Fibroblast of skin of back (primary cell): ENCODE data around the gene CRLF3. TPM values are rescaled to one million over a fixed set of nuclear protein-coding genes. Genes with fewer than 3 reads are reported as not detected.
"Not testable (repeated sequence)": the region's sequence is repeated elsewhere in the genome, so short reads cannot be mapped to it uniquely, and the experiment has no call there.

Experiments
- DNase-seq: peaks from one replicate; pipeline ENCODE4 v3.0.0-alpha.2; 2013
- polyA plus RNA-seq, 2 experiments: library from polyadenylated mRNA; unstranded; fragments of 120-200 nt; gene quantifications; one replicate each; pipeline ENCODE4 v1.2.1, GENCODE V29; 2013; ENCODE audit not compliant: insufficient read length in 2 of 2

CRLF3 gene
- 9.8 TPM for polyA plus RNA-seq (2013, experiment 1 of 2; ENCODE audit: insufficient read length)
- 9.6 TPM for polyA plus RNA-seq (2013, experiment 2 of 2; ENCODE audit: insufficient read length)

DNA sequence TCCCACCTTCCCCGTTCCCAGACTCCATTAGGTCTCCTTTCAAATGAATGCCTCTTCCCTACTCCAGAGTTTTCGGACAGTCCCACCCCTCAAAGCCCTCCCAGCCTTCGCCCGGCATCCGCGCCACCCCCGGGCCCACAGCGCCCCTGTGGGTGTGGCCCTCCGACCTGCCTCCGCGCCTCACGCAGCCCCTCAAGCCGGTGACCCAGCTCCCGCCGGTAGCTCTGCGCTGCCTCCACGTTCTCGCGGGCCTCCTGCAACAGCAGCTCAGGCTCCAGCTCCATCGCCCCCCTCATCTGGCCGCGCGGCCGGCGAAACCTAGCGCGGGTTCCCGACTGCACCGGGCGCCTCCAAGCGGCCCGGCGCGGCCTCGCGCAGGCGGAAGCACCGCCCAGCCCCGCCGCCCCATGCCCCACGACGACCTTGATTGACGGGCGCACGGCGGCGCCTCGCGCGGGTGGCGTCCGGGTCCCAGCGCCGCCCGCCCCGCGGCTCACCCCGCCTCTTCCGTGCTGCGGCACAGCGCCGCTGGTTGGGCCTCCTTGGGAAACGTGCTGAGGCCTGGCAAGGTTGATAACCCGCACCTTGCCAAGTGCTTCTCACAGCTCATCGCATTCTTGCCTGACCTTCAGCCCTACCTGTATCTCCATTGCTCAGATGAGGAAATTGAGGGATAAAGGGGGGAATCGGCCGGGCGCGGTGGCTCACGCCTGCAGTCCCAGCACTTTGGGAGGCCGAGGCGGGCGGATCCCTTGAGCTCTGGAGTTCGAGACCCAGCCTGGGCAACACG, at the start of gene CRLF3:
Gene CRLF3 (minus strand): TSS at position 337 of the 790 bp plus-strand sequence. CDS start 41 bp downstream, at position 296.
- peak; percentile 92 for DNase-seq

DNA sequence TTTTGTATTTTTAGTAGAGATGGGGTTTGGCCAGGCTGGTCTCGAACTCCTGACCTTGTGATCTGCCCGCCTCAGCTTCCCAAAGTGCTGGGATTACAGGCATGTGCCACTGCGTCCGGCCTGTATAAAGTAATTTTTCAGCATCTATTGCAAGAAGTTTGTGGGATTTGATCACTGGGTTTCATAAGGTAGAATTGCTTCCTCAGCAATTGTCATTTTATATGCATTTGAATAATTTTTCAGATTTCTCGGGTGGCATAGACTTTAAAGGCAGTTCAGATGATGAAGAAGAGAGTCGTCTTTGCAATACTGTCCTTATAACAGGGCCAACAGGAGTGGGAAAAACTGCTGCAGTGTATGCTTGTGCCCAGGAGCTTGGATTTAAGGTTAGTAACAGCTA, 44.5 kb upstream of the CRLF3 start:
- no peak for DNase-seq

DNA sequence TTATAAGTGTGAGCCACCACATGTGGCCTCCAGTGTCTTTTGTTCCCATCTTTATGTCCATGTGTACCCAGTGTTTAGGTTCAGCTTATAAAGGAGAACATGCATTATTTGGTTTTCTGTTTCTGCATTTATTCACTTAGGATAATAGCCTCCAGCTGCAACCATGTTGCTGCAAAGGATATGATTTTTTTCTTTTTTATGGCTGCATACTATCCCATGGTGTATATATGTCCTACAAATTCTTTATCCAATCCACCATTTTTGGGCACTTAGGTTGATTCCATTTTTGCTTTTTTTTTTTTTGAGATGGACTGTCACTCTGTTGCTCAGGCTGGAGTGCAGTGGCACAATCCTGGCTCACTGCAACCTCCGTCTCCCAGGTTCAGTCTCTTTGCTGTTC, 40.1 kb upstream of the CRLF3 start:
- DNase-seq: no peak

- DNase-seq: no peak
Observed at GRCh38 chr17:30858556-30859250, 34.2 kb upstream of the CRLF3 start.

- no peak for DNase-seq
Observed at GRCh38 chr17:30854146-30854545, 29.7 kb upstream of the CRLF3 start.

- no peak for DNase-seq
Observed at GRCh38 chr17:30848021-30848420, 23.5 kb upstream of the CRLF3 start.

DNA sequence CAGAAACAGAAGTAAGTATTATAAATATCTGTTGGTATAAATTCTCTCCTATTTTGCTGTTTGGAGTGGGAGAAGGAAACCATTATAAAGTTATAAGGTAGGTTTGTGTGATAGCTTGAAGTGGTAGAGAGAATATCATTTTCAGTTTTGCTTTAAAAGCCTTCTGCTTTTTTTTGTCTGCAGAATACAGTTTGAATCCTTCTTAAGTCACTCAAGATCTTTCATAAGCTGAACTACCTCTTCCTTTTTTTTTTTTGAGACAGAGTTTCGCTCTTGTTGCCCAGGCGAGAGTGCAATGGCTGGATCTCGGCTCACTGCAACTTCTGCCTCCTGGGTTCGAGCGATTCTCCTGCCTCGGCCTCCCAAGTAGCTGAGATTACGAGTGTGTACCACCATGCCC, 16.3 kb upstream of the CRLF3 start:
- DNase-seq: no peak

DNA sequence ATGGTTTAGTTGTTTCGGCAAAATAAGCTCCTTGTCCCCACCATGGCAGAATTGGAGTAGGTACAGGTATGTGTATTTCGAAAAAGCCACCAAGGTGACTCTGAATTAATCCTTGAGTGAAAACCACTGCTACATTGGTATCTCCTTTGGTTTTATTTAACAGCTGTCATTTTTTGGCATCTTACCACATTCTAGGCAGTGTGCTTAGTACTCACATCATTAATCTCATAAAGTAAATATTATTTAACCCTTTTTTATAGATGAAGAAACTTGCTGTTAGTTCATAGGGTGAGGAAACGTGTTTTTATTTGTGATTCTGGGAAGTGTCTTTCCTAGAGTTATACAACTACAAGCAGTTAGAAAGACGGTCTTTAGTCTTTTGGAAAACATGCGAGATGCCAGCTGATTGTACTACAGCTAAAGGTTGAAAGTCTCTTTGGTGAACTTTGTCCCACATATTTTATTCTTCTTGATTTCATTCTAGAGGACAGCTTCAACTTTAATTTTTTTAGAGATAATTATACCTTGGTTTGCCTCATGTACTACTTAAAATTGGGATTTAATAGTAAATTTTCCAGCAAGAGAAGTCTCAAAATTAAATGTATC, 13.8 kb upstream of the CRLF3 start:
- no peak for DNase-seq

DNA sequence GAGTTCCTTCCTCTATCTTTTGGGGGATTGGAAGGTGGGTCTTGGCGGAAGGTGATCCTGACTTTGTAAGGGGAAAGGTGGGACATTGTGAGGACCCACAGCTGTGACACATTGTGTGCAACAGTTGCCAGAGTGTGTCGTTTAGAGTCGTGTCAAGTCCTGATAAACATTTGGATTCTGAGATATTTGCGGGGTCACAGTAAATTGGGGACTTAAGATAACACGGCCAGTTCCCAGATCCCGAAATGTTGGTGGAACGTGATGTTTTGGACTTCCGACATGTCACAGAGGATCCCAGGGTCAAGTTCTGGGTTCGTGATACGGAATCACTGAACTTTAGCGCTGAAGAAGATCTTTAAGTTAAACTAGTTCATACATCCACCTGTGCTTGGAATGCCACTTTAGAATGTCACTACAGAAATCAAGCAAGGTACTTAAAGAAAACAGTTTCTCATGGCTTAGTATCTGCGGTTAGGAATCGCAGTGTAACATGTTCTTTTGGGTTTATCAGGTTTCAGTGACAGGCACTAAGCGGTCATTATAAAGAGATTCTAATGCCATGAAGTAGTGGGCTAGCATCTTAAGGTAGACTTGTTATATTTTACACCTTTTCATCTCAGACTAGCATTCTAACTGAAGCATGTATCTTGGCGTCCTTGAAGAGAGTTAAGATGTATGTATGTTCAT, 8.1 kb upstream of the CRLF3 start:
- no peak for DNase-seq

DNA sequence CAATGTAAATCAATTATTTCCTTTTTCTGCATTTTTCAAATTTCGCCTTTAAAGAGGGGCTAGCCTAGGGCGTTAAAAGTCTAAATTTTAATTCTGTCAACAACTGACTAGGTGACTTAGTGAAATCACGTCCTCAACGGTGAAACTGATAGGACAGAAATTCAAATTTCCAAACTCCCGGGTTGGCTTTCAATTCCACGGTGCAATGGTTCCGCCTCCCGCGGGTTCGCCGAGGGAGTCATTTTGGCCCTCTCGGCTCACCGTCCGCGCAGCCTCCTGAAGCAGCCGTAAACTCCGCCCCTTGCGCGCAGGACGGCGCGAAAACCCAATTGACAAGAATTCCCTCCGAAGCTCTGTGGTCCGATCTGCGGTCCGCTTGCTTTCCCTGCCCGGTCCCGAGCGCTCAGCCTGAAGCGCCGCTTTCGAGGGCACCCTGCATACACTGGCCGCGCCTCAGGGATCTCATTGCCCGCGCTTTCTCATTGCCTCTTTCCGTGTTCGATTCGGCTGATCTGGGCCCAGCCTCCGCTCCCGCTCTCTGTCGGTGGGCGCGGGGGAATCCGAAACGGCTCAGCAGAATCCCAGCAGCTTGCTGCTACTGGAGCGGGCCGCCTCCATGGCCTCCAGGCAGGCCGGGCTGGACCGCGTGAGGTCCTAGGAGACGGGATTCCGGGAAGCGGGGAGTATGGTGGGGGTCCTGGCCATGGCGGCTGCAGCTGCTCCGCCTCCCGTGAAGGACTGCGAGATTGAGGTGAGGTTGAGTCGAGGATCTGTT, 7.4 kb upstream of the CRLF3 start, which contains the start of gene ATAD5:
Gene ATAD5 (plus strand): TSS at position 304 of the 775 bp plus-strand sequence. CDS start 382 bp downstream, at position 686.
- peak; percentile 93 for DNase-seq

DNA sequence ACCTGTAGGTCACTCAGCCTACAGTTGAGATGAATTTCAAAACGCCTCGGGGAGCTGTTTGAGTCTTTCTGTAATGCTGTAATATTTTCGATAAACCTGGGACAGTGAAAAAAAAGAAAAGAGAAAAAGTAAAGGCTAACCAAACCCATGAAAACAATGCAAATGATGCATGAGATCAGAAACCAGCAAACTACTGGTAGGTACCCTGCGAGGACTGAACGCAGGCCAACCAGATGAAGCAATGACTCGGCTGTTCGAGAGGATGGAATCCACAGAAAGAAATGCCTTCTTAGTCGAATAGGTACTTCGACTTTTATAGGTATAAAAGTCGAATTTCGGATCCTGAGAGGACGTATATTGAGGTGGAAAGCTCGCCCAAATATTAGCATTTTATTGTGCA, 6.8 kb upstream of the CRLF3 start:
- peak; percentile 18 for DNase-seq

GRCh38 chr17:30829022-30829421, 4.5 kb upstream of the CRLF3 start:
- DNase-seq: no peak

DNA sequence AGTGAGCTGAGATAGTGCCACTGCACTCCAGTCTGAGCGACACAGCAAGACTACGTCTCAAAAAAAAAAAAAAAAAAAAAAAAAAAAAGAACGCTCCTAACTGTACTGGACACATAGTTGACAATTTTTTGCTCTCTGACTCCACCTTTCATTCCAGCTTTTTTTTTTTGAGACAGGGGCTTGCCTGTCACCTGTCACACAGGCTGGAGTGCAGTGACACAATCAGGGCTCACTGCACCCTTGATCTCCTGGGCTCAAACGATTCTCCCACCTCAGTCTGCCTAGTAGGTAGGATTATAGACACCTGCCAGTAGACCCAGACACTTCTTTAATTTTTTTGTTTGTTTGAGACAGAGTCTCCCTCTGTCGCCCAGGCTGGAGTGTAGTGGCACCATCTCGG, 2.6 kb upstream of the CRLF3 start:
- no peak for DNase-seq

GRCh38 chr17:30824002-30824355, 513 bp downstream of the CRLF3 start:
- DNase-seq: no peak

- DNase-seq: no peak
Observed at GRCh38 chr17:30823421-30823820, 1.1 kb downstream of the CRLF3 start.

GRCh38 chr17:30822919-30823318, 1.6 kb downstream of the CRLF3 start:
- not testable (repeated sequence) for DNase-seq

- DNase-seq: no peak
Observed at GRCh38 chr17:30821871-30822723, 2.4 kb downstream of the CRLF3 start.

- no peak for DNase-seq
Observed at GRCh38 chr17:30819971-30820705, 4.4 kb downstream of the CRLF3 start.

DNA sequence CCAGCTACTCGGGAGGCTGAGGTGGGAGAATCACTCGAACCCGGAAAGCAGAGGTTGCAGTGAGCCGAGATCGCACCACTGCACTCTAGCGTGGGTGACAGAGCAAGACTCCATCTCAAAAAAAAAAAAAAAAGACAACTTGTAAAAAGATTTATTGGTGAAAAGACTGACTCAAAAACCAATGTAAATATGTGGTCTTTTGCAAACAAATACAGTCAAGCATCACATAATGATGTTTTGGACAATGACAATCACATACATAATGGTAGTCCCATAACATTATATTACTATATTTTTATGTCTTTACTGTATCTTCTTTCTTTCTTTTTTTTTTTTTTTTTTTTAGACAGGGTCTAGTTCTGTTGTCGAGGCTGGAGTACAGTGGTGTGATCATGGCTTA, 8.3 kb downstream of the CRLF3 start:
- DNase-seq: no peak

- not testable (repeated sequence) for DNase-seq
Observed at GRCh38 chr17:30814860-30815259, 9.6 kb downstream of the CRLF3 start.
